ENCODE results near the gene EPB41L2.
A peak's percentile ranks its signal among the peaks of the same experiment; 100 is the strongest.

Gene EPB41L2

DNA sequence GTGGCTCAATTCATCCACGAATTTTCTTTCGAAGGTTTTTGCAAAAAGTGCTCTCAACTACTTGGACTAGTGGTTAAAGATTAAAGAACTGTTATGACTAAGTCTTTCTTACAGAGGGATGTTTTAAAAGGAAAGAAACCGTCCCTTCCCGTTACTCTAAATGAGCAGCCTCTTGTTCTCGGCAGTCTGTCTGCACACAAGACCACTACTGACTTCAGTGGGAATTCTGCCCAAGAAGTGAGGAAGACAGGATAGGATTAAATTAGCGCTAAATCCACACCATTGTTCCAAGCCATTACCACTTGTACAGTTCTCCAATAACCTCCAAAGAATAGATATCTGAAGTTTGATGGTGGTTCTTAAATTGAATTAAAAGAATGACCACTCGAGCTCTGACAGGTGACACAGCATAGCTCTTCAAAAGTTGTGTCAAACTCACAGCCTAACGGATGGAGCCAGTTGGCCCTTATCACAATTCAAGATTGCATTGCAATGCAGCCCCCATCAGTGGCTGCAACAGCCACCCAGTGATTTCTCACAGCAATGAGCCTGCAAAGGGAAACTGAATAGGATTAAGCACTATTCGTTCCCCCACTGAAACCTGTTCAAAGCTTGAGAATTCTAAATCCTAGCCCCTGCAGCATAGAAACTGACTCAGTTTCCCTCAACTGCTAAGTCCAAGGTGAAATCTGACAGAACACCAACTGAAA lies 1.8 kb downstream of the EPB41L2 start:
- FAIRE-seq: no peak

DNA sequence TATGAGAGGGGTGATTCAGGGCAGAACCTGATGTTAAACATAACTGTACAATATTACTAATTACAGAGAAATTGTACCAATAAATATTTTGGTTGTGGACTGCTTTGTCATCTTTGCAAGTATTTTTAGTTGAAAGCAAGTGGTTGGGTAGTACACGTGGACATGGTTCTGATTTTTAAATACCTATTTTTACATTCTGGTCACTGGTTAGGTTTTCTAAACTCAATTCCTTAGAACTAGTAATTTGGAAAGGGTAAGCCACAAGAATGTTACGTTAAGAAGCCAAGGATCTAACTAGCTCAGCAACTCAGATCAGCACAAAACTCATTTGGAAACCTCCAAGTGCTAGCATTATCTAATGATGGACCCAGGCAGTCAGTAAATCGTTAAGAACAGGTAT lies 2.7 kb downstream of the EPB41L2 start:
- no peak for FAIRE-seq

DNA sequence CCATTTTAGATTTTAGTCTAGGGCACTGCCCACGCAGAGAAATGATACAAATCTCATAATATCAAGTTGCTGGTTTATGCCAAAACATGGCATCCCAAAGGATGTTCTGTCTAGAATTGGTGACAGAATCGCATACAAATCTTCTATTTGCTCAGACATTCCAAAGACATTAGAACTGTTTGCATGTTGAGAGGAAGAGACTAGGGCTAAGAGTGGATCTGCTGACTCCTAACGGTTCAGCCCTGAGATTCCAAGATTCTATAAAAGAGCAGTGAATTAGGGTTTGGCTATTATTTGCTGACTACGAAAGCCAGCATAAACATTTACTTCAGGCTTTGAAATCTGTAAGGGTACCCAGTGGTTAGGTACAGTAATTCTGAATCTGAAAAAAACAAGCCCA lies 3.6 kb downstream of the EPB41L2 start:
- no peak for FAIRE-seq

DNA sequence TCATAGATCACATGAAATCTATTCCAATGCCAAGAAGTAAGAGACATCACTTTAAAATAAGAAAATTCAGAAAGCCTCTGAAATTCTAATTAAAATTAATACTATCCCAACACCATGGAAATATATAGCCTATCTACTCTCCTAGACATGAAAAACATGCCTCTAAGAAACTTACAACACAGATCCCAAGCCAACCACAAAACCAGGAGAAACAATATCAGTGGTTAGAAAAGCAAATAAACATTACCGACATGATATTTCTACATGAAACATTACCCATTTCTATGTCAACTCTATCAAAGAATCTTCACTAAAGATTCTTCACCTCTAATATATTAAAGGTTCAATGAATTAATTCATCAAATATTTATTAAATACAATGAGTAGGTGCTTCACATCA lies 4.8 kb downstream of the EPB41L2 start:
- no peak for FAIRE-seq

DNA sequence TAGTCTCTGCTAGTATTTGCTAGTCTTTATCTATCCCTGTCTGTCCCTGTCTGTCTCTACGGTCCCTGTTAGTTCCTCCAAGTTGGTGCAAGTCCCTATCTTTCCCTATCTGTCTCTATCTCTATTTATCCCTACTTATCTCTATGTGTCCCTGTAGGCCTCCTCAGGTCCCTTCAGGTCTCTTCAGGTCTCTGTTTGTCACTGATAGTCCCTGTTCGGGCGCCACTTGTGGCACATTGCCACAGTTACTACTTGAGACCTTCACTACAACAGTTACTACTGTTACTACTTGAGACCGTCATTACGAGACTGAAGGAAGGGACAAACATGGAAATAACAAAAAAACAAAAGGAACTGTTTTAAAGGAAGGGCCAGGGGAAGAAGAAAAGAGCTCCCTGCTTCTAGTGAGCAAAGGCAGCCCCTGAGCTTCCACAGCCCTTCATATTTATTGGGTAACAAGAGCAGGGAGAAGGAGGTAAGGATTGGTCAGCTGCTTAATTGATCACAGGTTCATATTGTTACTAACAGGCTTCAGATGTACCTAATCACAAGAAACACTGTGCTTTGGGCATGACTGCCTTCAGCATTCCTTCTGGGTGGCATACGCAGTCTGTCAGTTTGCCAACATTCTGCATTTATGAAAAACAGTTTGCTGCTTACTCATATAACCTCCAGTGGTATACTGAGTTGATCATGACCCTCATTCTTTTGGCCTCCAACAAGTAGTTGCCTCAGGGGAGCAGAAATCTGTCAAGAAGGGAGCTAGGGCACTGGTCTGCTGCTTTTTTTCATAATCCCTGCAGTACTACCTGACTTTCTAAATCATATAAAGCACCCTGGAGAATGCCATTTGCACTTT lies 8.4 kb downstream of the EPB41L2 start:
- FAIRE-seq: no peak

DNA sequence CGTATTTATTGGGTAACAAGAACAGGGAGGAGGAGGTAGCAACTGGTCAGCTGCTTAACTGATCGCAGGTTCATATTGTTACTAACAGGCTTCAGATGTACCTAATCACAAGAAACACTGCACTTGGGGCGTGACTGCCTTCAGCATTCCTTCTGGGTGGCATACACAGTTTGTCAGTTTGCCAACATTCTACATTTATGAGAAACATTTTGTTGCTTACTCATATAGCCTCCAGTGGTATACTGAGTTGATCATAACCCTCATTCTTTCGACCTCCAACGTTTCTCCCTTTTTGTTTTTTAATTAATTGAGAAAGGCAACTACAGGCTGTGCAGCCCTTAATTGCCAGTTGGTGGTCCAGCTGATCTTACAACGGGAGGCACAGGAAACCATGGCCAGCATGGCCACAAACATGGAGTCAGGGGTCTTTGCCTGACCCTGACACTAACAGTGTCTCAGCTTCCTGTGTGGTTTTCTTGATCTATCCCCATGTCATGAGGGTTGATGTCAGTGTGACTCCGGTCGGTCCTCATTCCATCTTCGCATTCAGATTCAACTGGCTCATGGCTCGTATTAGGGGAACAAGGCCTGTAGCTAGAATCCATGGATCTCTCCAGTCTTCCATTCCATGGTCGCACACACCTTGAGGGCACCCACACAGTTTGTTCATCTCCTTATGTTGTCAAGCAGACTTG lies 9.4 kb downstream of the EPB41L2 start:
- FAIRE-seq: no peak

DNA sequence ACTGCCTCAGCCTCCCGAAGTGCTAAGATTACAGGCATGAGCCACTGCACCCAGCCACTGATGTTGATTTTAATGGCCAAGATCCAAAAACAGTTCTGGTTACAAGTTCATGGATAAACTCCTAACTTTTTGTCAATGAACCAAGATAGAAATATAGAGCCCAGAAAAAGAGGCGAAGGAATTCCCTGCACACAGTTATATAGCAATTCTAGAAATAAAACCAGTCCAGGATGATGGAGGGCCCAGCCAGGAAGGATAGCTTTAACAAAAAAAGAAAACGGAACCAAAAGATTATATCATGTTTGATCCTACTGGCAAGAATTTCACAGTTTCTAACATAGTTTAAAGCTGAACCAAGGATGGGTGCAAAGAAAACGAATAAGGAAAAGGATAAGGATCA lies 10.9 kb downstream of the EPB41L2 start:
- no peak for FAIRE-seq

DNA sequence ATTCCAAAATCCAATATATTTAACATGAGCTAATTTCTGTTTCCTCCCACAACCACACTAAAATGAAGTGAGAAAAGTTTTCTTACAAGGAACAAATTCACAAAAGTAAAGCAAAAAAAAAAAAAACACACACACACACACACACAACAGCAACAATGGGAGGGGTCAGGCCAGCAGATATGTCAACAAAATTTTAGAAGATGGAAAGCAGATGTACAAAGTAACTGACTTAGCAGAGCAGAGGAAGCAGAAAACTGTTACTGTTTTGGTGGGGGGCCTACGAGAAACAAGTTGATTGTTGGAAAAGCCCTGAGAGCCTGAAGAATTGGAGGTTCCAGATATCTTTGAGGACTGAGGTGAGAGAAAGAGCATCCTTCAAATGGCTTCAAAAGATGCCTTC lies 11.7 kb downstream of the EPB41L2 start:
- no peak for FAIRE-seq

DNA sequence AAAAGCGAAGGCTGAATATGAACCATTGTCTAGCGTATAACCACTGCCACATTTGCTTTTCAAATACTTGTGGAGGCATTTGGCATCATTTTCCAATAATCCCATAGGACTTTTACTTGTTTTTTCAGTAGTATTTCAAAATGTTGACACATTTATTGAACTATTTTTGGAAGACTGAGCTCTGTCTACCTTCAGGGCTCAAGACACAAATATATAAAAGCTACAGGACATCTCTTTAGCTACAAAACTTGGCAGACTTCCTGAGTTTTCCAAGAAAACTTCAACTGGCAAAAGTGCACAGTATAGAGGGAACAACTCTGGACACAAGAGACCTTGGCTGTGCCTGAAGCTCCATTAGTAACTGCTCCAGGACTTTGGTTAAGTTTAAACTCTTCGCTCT lies 13.4 kb downstream of the EPB41L2 start:
- FAIRE-seq: no peak

DNA sequence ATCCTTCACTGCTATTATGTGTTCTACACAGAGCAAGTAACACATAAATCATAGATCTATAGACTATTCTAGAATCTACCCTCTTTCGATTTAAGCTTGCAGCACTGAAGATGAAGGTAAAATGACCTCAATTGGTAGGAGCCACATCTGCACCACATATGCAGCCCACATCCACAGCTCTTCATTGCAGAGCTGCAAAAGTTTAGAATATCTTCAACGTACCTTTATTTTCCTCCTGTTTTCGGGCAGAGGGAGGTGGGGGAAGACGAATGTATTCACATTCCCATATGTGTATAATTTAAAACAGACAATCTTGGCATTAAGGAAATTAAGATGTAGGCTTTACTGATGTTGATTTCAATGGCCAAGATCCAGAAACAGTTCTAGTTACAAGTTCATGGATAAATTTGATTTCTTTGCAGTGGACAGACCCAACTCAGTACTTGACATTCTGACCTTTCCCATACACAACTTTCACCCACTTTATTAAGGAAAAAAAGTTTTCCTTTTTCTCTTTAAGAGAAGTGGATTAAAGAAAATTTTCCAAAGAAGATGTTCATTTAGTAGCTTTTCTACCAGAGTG lies 14.0 kb downstream of the EPB41L2 start:
- no peak for FAIRE-seq

DNA sequence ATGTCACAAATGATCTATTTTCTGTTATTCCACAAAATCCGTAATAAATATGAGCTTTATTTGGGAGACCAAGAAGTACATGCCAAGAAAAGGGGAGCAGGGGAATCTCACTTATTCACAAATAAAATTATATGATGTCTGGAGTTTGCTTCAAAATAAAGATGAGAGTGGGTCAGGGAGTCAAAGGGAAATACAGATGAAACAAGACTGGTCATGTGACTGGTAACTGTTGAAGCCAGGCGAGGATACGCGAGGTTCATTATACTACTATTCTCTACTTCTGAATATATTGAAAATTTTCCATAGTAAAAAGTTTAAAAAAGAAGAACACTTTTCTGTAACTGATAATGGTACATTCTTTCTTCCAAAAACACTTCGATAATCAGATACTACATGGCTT lies 14.6 kb downstream of the EPB41L2 start:
- FAIRE-seq: no peak

DNA sequence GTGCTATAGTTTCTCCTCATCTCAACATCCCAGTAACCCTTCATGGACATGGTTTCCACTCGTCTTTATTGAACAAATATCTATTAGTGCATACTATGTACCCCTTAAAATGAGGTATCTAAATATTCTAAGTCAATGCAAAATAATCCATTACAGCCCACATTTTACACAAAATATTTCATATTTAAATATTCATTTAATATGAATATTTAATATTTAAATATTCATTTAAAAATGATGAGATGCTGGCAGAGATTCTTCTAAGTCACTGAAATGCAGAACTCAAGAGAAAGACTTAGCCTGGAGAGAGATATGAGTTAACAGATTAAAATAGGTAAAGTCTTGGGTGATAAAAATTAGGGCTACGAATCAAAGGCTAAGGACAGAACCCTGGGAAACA lies 17.9 kb downstream of the EPB41L2 start:
- FAIRE-seq: no peak

DNA sequence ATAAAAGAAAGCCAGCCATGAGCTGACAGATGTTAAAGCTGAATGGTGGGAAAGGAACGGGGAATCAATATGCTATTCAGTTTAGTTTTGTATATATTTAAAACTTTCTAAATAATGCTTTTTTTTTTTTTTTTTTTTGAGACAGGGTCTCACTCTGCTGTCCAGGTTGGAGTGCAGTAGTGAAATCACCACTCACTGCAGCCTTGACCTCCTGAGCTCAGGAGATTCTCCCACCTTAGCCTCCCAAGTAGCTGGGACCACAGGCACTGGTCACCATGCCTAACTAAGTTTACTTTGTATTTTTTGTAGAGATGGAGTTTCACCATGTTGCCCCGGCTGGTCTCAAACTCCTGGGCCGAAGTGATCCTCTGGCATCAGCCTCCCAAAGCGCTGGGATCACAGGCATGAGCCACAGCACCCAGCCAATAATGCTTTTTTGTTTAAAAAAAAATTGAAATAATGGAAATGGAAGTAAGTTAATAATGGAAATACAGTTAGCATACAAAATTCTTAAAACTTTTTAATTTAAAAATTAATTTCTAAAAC lies 19.1 kb downstream of the EPB41L2 start:
- FAIRE-seq: no peak

DNA sequence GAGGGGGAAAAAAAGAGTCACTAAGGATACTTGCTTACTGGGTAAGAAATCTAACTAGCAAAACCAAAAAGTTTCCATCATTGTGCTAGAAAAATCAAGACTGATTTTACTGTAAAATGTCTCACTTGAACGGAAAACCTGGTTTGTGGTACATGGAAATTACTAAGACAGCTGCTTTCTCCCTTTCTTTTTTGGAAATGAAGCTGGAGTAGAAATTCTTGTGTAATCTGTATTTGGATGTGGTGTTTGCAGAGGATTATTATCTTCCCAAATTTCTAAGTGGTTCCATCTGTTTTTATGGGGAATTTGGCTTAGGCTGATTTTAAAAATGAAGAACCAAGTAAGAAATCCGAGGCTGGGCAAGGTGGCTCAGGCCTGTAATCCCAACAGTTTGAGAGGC lies 20.4 kb downstream of the EPB41L2 start:
- no peak for FAIRE-seq

DNA sequence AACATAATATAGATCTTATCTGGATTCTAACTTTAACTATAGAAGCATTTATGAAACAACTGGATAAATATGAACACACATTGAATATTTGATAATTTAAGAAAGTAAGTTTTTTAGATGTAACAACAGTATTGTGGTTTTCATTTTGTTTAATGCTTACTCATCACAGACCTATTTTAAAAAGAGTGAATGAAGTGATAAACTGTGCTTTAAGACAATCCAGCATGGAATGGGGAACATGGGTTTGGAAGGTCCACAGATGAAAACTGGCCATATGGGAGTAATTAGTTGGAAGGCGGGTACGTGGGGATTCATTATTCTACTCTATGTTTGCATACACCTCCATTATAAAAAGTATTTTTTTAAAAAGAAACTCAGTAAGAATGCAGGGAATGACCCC lies 21.2 kb downstream of the EPB41L2 start:
- FAIRE-seq: peak; percentile 25

DNA sequence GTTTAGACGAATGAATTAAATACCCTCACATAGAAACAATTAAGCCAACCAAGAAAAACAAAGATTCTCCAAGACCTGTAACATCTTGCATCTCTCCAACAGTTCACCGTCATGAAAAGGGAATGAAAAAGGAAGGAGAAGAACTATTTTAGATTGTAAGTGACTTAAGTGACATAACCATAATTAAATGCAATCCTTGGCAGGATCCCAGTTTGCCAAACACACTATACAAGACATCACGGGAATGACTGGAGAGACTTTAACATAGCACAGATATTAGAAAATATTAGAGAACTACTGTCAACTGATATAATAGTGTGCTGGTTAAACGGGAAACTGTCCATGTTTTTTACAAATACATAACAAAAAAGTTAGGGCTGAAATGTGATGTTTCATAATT lies 22.2 kb downstream of the EPB41L2 start:
- FAIRE-seq: no peak

DNA sequence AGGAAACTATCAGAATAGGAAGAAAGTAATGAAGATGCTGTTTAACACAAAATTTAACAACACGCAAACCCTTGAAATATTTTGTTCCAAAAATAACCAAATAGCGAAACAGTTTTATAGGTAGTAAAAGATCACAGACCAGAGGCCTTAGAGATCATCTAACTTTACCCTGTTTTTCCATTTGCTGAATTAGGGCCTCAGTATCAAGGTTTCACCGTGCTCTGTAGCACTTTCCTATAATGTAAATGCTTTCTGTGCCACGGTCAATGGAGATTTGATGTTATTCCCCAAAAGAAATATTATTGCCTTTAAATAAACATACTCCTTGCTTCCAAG lies 23.7 kb downstream of the EPB41L2 start:
- FAIRE-seq: no peak

DNA sequence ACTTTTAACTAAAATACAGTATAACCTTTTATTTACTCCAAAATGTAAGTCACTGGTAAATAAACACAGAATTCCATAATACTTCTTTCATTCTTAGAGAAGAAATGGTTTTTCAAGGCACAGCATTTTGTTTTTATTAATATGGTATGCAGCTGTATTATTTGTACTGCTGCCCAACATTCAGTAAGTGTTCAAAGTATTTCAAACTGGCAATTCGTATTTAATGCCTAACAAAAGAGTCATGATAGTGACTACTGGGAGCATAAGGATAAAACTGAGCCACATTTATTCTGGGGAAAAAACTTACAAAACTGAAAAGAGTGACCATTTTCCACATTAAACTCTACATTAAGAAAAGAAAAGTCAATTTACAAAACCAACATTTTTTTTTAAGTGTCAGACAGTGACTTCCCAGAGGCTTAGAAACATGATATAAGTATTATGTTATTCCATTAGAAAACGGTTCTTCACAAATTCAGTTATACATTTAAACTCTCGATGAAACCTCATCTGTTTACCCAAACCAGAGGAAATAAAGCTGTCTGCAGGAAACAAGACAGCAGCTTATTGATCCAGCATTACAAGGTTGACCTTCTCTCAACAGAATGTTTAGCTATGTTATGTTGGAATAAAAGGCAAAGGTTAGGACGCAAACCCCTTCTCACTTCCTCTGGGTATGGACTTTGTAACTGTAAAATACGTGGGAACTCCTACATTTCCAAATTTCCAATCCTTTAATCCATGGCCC lies 24.3 kb downstream of the EPB41L2 start:
- no peak for FAIRE-seq

DNA sequence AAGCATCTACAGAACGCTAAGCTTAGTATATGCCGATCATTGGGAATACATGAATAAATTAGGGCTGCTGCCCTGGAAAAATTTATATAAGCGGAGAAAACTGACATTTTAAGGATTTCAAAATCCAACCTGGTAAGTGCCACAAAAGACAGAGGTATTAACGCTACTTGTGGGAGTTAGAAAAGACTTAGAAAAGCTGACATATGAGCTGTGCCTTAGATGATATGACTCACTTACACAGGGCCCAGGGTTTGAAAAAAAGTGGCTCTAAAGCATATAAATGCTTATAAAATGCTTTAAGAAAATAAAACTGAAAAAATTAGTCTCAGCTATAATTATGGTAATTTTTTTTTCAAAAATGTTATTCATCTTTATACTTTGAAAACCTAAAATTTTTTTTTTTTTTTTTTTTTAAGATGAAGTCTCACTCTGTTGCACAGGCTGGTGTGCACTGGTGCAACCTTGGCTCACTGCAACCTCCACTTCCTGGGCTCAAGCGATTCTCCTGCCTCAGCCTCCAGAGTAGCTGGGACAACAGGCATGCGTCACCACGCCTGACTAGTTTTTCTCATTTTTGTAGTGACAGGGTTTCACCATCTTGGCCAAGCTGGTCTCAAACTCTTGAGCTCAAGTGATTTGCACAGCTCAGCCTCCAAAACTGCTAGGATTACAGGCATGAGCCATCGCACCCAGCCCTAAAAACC lies 25.7 kb downstream of the EPB41L2 start:
- no peak for FAIRE-seq

DNA sequence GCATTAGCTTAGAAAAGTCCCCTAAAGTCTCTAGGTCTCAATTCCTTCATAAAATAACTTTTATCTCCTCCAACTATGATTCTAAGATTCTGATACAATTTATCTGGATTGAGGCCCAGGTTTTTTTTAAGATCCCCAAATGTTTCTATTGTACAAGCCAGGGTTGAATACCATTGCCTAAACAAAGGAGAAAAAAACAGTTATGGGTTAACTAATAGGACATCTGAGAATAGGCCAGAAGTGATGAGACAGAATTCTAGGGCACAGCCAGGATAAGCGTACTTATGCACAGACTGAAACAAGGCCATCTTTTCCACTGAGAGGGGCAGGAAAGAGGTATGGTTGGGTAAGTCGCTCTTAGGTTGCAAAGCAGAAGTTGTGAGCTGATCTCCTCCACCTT lies 26.4 kb downstream of the EPB41L2 start:
- no peak for FAIRE-seq

DNA sequence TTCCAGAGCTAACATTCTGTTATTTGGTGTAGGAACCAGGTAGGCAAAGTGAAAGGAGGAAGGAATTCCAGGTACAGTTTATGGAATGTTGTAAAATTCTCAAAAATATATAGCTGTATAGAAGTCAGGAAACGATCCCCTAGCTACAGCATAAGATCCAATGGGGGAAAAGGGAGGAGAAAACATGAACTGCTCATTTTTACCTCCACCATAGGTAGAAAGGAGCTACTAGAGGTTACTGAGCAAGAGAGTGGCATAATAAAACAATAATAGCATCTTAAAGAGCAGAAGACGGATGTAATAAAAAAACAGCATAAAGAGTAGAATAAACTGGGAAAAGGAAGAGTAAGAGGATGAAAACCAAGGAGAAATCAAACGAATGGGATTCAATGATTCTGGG lies 26.9 kb downstream of the EPB41L2 start:
- no peak for FAIRE-seq

DNA sequence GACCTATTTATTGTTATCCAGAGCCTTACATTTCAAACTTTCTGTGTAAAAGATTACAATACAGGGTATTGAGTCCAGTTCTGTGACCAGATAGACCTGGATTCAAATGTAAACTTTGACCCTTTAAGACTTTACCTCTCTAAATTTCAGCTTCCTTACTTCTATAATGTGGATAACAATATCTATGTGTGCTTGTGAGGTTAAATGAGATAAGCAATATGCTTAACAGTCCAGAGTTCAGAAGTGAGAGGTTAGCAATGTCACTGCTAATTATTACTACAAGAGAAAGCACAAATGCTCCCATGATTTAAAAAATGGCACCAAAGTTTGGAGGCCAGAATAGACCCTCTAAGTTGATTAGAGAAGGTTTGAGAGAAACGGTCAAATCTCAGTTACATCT lies 27.5 kb downstream of the EPB41L2 start:
- FAIRE-seq: no peak
